Umbilical cord (tissue), 2 donors: ENCODE measurements around the gene HTR2A. TPM values are rescaled to one million over a fixed set of nuclear protein-coding genes. Genes with fewer than 3 reads are reported as not detected.

Experiments
- DNase-seq: peaks from one replicate; pipeline ENCODE4 v3.0.0-alpha.2; 2015; ENCODE audit warnings: low spot score
- total RNA-seq: library from RNA; depleted of rRNA; stranded (reverse); fragments of >200 nt; gene quantifications from one replicate; pipeline ENCODE4 v1.2.3, GENCODE V29; 2014; ENCODE audit warnings: low replicate concordance; ENCODE audit not compliant: insufficient read depth

HTR2A gene
- total RNA-seq, 1 donor from 2014 or later: 29.6 TPM

DNA sequence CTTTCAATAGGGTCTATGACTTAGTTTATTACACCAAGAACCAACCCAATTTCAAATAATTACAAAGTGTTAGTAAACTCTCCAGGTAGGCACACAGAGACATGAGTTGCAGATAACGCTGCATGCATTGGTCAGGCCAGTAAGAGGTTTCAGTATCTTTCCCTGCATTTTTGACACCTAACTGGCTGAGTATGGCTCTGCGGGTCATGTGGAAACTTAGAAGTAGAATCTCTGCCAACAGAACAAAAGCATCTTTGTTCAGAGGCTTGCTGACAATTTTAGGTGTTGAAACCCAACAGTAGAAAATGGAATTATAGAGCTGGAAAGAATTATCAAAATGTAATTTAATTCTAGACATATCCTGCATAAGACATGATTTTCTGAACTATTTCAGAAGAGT lies 25.3 kb downstream of the HTR2A start:
- DNase-seq: no peak

DNA sequence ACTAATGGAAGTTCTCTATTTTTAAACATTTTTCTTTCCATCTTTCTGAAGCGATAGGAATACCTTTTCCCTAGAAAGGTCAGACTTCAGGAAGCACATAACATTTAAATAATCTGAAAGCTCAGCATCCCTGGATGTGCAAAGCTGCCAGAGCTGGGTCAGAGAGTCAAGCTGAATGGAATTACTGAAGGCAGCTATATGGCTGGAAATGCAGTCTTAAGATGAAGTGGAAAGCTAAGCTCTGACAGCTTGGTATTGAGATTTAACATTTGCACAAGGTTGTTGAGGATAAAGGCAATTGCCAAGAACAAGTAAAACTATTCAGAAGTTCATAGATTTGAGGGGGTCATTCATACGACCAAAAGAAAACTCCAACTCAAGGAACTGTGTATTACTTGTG lies 28.8 kb downstream of the HTR2A start:
- DNase-seq: peak; percentile 67

DNA sequence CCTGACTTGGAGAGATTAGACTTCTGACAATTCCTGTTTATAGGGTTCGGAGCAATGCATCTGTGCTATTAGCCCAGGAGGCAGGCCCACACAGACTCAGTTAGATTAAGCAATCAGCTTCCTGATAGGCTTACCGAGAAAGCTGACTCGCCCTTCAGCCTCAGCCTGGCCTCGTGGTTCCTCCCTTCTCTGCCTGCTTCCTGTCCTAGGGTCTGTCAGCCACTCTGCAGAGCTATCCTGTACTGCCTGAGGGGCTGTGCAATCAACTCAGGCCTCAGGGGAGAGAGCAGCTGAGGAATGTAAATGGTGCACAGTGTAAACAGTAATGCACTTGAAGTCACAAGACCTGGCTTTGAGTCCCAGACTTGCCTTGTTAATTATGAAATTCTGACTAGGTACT lies 30.7 kb downstream of the HTR2A start:
- peak; percentile 73 for DNase-seq

DNA sequence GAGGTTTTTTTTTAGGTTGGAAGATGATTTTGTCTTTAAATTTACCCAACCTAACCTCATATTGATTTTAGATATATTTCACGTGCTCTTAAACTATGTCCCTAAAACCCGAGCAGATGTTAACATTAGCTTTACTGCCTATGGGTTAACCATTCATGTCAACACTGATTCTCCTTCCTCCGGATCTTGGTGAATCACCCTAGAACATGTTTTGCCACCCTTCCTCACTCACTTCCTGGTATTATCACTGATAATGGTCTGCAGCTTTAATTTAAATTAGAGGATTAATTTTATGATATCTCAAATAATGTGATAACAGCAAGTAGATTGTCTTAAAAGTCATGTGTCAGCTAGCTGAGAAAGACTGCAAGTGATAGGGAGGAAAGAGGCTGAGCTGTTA lies 31.9 kb downstream of the HTR2A start:
- no peak for DNase-seq

DNA sequence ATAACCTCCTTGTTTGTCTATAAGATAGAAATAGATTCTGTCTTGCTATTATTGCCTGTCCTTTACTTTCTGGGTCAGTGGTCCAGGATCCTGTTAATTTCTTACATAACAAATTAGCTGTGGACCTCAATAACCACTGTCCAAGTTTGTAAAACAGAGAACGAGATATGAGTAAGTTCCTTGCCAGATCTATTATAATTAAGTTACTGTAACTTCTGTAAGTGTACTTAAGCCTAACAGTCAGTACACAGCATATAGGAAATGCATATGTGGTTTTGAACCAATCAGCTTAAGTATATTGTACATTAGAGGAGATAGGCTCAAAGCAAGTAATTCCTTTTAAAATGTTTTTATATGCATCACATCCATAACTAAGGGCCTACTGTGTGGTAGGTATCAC lies 34.9 kb downstream of the HTR2A start:
- no peak for DNase-seq

DNA sequence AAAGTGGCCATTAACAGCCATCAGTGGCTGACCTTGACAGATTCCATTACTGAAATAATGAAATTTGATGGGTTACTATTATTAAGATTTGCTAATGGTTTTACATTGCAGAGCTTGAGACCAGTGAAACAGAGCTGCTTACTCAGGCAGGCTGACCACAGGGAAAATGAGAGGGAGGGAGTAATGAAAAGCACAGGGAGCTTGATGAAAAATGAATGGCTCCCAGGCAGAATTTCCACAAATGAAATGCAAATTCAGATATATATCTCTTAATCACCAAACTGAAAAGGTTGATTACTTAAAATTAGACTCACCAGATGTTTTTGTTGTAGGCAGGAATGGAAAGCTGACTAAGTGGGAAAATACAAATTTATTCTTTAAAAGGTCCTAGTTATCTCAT lies 36.1 kb downstream of the HTR2A start:
- no peak for DNase-seq

DNA sequence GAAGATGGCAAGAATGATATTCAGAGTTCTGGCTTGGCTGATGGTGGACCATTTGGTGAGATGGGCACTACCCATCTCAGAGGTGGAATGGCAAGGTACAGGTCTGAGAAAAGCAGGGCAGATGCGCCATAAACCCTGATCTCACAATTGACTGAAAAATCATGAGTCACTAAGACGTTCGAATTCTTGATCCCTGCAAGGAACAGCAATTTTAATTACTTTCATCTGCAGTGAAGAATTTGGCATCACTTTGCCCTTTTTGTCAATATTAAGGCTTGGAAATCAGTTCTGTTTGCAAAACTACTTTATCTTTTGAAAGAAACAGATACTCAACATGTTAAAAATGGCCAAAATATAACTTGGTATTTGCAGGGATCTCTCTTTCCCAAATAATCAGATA lies 38.1 kb downstream of the HTR2A start:
- no peak for DNase-seq

DNA sequence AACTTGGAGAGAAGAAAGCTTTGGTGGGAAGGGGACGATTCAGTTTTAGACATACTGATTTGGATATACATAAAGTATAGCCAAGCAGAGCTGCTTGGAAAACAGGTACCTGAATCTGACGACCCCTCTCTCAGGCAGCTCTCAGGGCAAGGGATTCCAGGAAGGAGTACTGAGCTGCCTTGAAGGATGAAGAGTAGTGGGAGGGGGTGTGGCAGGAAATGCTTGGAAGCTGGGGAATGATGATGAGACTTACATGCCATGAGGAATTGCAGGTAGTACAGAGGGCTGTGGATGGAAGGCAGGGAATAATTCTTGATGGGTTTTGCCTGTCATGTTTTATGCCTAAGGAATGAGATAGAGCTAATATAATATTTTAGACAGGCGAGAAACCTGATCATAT lies 38.7 kb downstream of the HTR2A start:
- no peak for DNase-seq

DNA sequence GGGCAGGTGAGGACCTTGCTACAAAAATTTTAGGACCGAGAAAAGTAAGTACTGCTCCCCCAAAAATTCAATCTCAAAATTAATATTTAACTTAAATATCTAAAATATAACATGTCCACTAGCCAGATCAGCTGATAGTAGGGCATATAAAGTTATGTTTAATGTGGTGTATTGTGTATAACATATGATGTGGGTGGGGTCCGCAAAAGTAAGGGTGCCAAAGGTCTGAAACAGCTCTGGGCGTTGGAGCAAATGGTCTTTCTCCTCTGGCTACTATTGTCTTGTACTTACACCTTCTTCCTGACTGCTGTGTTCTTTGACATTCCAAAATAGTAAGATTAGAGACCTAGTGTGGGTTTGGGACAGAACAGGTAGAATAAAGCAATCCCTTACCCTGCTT lies 41.2 kb downstream of the HTR2A start:
- no peak for DNase-seq

DNA sequence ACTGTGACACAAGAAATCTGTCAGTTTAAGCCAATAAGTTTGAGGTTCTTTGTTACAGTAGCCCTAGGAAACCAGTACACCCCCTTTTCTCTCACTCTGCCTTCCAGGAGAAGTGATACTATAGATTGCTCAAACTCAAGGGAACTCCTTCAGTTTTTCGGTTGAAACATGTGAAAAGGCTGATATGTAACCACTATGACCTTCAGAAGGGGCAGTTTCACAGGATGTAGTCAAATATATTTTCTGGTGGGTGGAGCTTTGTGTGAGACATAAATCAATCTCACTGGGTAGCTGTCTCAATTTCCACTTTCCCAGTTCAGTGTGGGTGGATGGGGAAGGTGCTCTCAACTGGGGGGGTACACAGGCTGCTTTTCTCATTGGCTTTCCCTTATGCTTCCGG lies 41.7 kb downstream of the HTR2A start:
- no peak for DNase-seq

DNA sequence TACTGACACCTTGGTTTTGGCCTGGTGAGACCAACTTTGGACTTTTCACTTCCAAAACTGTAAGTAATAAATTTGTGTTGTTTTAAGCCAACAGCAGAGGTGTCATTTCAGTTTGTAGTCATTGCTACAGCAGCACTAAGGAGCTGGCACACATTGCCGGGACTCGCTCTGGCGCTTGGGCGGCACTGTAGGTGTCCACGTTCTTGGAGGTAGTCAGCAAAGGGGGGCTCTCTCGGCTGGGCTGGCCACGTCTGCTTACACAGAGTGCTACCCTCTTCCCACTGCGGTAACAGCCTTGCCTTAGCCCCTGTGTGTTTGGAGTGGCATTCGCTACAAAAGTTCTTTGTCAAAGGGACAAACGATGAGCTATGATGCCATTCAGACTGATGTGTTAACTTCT lies 44.7 kb downstream of the HTR2A start:
- DNase-seq: no peak

DNA sequence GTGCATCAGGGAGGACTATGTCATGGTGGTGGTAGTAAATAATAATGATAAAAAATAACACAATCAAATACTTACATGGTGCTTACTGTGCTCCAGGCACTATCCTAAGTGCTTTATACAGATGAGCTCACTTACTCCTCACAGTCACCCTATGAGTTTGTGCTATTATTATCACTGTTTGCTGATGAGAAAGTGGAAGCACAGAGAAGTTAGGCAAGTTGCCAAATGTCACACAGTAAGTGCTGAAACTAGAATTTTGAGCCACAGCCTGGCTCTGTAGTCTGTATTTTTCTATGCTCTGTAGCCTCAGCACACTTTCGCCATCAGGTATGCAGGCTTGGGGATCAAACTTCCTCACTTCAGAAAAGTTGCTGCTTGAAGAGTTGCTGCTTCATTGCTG lies 46.6 kb downstream of the HTR2A start:
- no peak for DNase-seq

DNA sequence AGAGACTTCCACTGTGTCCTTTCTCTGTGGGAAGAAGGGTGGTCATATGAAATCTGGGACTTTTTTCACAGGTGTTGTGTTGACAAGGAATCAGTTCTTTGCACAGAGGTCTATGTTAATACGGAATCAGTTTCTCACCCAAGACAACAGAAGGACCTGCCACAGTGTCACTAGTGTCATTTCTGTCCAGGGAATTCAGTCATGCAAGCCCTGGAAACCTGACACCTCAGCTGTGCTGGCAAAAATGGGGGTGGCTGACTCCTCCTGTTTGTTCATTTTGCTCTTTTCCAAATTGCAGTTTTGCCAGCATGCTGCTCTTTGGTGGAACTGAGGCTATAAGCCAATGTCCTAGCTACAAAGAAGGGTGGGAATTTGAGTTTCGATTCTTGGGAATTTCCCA lies 50.1 kb downstream of the HTR2A start:
- DNase-seq: no peak

DNA sequence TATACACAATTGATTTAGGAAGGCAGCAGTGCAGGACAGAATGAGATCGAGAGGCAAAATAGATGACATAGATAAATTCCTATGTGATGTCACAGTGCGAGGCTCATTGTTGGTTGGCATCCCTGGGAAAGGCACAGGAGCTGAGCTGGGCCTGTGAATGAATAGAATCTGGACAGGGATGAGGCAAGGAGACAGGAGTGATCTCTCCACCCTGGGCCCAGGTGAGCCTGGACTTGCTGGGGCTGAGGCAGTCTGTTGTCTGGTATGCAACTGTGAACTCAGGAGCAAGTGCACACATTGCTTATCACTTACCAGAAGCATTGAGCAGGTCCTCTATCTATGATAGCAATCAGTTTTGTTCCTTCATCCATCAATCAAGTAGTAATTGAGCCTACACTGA lies 51.7 kb downstream of the HTR2A start:
- no peak for DNase-seq

DNA sequence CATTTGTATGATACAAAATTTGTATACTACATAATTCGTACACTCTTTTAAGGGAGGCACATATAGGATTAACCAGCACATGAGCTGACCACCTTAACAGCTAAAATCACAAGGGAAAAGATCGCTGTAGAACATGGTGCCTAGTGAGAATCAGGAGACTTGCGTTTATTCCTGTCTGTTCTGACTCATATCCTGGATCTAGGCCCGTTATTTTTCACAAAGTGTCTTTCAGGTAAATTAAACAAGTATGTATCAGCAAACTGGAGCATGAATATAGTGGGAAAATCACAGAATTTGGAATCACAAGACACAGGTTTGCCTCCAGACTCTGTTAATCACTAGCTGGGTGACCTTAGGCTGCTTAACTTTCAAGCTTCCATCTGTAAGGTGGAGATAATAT lies 52.4 kb downstream of the HTR2A start:
- DNase-seq: no peak

DNA sequence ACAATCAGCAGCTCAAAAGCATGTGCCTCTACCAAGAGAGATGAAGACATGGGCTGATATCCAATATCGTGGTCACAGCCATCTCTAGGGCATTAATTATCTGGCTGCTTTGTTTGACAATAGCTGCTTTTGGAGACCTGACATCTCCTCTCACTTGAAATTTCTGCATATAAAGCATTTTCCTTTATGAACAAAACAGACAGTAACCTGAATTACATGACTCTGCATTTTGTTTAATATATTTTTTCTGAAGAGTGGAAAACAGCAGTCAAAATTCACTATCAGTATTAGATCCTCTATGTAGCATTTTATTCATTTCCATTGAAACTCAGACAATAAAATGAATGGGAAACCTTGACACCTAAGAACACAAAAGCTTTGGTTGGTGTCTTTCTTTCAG lies 57.5 kb downstream of the HTR2A start:
- no peak for DNase-seq

DNA sequence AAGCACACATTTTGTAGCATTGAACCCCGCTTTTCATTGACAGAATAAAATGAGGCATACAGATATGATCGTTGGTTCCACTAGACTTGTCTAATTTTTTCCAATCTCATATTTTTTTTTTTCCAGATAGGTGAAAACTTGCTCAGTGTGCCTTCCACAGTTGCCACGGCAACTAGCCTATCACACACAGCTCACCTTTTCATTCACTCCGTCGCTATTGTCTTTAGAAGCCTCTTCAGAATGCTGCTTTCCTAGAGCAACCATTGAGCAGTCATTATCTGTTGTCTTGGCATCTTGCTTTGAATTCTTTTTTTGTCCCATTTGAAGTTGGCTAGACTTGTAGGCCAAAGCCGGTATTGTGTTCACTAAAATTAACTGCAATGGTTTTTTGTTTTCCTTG lies 62.2 kb downstream of the HTR2A start:
- DNase-seq: no peak

DNA sequence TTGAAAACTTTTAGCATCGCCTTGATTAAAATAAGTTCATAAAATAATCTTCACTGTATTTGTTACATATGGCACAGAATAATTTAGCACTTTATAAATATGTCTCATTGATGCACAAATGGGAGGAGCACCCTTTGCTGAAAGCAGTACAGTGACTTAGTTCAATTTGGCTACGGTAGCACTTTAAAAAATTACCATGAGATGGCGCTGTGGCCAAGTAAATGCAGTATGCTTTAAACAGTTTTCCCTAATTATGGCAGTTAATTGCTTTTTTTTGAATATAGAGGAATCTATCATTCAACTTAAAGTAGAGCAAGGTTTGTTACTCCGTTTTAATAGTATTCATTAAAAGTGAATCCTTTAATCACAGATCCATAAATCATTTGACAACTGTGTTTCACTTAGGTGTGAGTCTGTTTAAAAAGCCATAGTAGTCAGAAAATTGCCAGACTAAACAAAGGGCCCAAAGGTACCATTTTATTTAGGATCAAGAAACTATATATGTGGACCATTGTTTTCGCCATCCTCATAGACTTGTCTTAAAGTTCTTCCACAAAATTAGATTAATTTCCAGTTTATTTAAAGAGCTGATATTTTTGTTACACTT lies 65.2 kb downstream of the HTR2A start:
- DNase-seq: peak; percentile 67

DNA sequence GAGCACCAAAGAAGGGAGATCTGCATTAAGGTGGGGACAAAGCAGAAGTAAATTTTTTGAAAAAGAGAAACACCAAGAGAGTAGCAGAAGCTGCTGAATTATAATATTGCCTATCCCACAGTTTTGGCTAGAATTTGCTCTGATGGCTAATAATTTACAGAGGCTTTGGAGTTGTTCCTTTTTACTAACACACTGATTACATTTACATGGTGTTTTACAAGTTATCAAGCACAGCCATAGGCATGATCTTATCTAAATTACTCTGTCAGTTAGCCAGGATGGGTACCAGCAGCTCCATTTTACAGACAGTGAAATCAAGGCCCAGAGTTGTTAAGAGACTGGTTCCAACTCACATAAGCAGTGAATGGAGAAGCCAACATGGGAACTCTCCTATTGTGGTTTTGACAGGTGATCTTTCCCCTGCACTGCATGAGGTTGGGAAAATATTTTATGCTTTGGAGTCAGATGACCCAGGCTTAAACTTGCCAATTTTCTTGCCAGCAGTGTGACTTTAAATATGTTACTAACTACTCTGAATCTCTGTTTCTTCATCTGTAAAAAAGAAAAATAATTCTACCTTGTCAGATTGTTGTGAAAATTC lies 66.3 kb downstream of the HTR2A start:
- no peak for DNase-seq

DNA sequence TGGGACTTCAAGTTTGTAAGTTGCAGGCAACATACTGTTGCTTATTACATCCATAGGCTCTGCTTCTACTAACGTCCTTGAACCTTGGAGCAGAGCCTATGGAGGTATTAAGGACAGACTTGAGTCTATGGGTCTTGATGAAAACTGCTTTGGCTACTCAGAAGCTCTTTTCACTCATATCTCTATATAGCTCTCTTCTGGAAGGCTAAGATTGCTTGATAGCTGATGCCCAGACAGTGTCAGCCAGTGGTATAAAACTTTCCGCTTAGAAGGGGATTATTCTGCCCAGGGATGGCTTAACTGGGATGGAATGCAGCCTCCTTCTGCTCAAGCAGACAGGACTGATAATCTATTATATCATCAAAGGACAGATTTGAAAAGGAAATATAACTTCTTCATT lies 74.3 kb downstream of the HTR2A start:
- DNase-seq: peak; percentile 94

DNA sequence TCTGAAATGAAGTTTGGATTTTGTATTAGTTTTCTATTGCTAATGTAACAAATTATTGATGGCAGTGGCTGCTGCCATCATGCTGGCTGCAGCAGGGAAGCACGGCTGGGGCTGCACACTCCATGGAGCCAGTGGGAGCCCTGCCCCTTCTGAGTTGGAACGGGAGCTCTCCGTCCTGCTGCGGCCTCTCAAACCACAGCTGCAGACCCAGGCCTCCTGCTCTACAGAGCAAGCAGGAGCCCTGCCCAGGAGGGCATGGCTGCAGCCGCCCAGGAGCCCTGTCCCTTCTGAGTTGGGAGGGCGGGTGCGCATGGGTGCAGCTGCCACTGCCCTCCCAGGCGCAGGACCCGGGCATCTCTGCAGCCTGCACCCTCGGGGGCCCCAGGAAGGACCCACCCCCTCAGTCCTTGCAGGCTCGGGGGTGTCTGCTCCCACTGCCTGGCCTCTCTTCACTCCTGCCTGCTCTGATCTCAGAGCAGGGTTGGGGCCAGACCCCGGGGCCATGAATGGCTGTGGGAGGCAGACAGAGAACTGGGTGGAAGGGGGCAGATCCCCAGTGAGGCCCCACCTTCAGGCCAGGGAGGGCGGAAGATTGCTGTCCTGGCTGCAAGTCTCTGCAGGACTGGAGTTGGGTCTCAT lies 78.9 kb downstream of the HTR2A start:
- DNase-seq: no peak

DNA sequence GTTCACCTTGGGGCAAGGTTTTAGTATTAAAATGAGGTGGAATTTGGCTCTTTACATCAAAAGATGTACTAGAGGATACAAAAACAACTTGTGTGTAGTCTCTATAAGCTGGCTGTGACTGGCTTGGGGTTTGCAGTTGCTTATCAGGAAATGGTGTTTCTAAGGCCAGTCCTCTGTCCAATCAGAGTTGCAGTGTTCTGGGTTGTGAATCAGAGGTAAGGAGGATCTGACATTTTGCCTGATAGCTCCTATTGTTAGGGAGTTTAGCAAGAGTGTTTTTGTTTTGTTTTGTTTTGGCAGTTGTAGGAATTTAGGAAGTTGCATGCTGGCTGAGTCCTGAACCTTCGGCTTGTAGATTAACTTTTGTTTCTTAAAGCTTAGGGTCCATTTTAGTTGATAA lies 79.8 kb downstream of the HTR2A start:
- no peak for DNase-seq

DNA sequence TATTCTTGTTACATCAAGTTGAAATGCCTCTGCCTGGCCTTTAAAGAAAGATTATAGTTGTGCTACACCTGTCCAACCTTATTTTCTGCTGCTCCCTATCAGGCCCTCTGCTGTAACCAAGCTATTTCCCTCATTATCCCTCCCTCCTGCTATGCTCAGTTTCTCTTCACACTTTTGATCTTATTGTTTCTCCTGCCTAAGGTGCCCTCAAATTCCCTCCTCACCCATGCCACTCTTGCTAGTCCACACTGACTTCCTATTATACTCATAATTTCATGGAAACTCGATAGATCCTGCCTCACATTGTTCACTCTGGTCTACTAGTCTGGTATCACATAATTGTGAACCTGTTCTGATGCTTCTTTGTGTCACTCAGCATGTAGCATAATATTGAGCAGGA lies 80.5 kb downstream of the HTR2A start:
- no peak for DNase-seq
